Upper lobe of left lung (tissue), 4 donors: ENCODE results near the gene NCL.

Experiments used
- POLR2A ChIP-seq, 4 donors: fragments of 450-650 bp; IDR thresholded peaks; one replicate each; pipeline ENCODE4 v1.5.1; 2016 to 2017; ENCODE audit warnings: antibody characterized with exemption in 4 of 4, mild to moderate bottlenecking in 2 of 4
- TF ChIP-seq, protein P1 (sequence below), 6 experiments: fragments of 450-650 bp in 4 of 6; fragments of 200-600 bp in 2 of 6; sonication (generic) in 2 of 6; IDR thresholded peaks; one replicate each; pipeline ENCODE4 v1.5.1; 2016 to 2019; ENCODE audit warnings: antibody characterized with exemption in 6 of 6

DNA sequence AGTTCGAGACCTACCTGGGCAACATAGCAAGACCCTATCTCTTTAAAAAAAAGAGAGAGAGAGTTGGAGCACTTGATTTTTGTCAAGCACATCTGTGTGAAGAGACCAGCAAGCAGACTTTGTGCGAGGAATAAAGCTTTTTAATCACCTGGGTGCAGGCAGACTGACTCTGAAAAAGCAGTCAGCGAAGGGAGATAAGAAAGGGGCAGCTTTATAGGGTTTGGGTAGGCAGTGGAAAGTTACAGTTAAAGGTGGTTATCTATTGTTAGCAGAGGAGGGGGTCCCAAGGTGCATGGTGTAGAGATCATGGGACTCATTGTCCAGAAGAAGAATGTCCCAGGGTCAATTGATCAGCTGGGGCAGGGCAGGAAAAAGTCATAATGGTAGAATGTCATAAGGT is 34.4 kb downstream of the NCL start:
- TF ChIP-seq, protein P1, sequence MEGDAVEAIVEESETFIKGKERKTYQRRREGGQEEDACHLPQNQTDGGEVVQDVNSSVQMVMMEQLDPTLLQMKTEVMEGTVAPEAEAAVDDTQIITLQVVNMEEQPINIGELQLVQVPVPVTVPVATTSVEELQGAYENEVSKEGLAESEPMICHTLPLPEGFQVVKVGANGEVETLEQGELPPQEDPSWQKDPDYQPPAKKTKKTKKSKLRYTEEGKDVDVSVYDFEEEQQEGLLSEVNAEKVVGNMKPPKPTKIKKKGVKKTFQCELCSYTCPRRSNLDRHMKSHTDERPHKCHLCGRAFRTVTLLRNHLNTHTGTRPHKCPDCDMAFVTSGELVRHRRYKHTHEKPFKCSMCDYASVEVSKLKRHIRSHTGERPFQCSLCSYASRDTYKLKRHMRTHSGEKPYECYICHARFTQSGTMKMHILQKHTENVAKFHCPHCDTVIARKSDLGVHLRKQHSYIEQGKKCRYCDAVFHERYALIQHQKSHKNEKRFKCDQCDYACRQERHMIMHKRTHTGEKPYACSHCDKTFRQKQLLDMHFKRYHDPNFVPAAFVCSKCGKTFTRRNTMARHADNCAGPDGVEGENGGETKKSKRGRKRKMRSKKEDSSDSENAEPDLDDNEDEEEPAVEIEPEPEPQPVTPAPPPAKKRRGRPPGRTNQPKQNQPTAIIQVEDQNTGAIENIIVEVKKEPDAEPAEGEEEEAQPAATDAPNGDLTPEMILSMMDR (IDR thresholded peaks at IDR 0.05), result no peak
- no peak for TF ChIP-seq POLR2A (IDR thresholded peaks at IDR 0.05)
